G401 (cell line): ENCODE measurements around the gene ZDHHC20. TPM values are rescaled to one million over a fixed set of nuclear protein-coding genes. Genes with fewer than 3 reads are reported as not detected.
"Not testable (repeated sequence)": the region's sequence is repeated elsewhere in the genome, so short reads cannot be mapped to it uniquely, and the experiment has no call there.

Experiments used
- DNase-seq: peaks from one replicate; pipeline ENCODE4 v3.0.0-alpha.2; 2015; ENCODE audit warnings: low spot score
- in situ Hi-C: cut with HindIII; loops from 2 replicates; pipeline ENCODE4 v1.10.0; 2016; ENCODE audit warnings: low sequenced_read_pairs, mixed read lengths
- total RNA-seq: library from RNA; depleted of rRNA; stranded (reverse); fragments of >200 nt; shearing (Covaris generic); gene quantifications from 2 replicates; pipeline ENCODE4 v1.2.3, GENCODE V29; 2014

The ZDHHC20 gene
- total RNA-seq, 1 experiment from 2014 or later, result 90.6 TPM

GRCh38 chr13:21443171-21443570, 15.9 kb downstream of the ZDHHC20 start:
- in situ Hi-C loops, result no loop called here
- no peak for DNase-seq

- in situ Hi-C loops, result no loop called here
- DNase-seq, result no peak
These were observed 22.5 kb downstream of the ZDHHC20 start for GRCh38 chr13:21436582-21436981.

DNA sequence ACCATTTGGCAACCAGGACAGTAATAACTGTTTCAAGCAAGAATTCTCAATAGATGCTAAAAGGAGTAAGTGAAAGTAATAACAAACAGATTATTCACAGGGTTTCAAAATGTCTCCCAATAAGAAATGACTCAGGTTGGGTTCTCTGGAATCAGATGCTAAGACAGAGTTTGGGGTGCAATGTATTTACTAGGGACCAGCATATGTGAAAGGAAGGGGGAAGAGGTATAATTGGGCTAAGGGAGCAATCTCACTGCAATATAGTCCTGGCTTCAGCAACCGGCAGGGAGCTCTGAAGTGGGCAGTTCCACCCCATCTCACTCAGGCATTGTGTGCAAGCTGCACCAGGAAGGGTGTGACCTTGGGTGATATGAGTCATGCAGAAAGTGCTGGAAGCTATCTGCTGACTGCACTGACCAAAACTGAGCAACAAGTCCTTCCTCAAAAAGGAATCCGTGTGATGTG, 23.4 kb downstream of the ZDHHC20 start:
- DNase-seq, result no peak
- in situ Hi-C loops, result no loop called here

- no peak for DNase-seq
- in situ Hi-C loops, result no loop called here
These were observed 23.9 kb downstream of the ZDHHC20 start for GRCh38 chr13:21435231-21435630.

DNA sequence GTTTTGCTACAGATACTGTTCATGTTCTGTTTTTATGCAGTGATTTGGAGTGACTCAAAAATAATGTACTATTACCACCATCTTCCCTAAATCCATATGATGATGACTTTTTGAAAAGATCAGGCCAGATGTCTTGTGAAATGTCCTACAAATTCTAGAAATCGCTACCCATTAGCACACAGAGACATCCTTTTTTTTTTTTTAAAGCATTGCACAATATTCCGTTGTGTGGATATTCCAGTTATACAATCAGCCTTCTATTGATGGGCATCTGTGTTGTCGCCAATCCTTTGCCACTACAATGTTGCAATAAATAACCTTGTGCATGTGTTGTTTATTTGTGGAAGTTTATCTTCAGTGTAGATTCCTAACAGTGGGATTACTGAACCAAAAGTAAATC, 24.5 kb downstream of the ZDHHC20 start:
- in situ Hi-C loops, result no loop called here
- no peak for DNase-seq

DNA sequence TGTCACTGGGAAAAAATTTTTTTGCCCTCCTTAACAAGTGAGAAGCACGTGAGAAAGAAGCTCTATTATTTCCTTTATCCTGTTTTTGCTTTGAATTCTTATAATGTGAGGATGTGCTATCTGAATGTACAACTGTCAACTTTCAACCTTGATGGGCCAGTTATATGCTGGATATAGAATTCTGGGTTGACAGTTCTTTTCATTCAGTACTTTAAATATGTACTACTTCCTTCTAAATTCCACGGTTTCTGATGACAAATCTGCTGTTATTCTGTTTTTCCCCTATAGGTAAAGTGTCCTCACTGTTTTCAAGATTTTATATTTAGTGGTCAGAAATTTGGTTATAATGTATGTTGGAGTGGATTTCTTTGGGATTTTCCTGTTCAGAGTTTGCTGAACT, 29.9 kb downstream of the ZDHHC20 start:
- no peak for DNase-seq
- in situ Hi-C loops, result no loop called here

DNA sequence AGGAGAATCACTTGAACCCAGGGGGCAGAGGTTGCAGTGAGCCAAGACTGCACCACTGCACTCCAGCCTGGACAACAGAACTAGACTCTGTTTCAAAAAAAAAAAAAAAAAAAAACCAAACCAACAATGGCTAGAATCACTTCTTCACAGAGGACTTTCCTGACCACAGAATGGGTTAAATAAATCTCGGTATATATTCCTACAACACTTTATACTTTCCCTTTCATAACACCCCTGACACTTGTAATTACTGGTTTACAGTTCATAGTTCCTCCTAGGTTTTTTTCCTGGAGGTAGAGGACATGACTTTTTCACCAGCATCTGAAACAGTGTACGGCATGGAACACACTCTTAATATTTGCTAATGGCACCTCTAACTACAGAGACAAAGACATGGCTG, 31.4 kb downstream of the ZDHHC20 start:
- in situ Hi-C loops, result no loop called here
- no peak for DNase-seq

DNA sequence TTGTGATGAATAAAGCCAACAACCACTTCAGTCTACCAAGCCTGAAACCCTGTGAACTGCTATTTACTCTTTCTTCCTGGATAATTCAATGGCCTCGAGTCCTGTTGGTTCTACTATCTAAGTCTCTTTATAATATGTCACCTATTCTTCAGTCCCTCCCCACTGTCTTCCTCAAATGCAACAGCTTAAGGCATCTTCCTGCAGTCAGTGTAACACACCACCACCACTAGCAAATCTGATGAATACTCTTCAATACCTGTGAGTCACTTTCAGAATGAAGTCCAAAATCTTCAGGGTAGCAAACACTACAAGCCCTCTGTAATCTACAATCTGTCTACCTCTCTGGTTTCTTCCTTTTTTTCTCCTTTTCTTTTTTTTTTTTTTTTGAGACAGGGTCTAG, 32.9 kb downstream of the ZDHHC20 start:
- in situ Hi-C loops, result no loop called here
- no peak for DNase-seq

- in situ Hi-C loops, result no loop called here
- DNase-seq, result no peak
These were observed 38.4 kb downstream of the ZDHHC20 start for GRCh38 chr13:21420706-21421105.

DNA sequence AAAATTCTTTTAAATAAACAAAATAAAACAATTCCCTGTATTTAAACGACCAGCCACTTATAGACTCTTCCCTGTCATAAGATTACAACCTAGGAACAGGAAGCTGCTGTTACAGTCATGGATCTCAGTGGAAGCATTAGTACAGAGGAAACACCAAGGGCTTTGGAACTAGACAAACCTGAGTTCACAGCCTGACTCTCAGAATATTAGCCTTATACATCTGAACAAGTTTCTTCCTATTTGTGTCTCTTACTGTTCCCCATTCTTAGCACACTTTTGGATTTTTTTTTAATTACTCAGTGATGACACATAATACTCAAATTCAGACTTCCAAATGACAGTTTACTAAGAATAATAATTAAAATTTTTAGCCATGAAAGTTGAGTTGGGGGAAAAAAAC, 46.1 kb downstream of the ZDHHC20 start:
- no peak for DNase-seq

GRCh38 chr13:21410453-21410852, 48.6 kb downstream of the ZDHHC20 start:
- DNase-seq, in situ Hi-C loops: not testable (repeated sequence)

More for the DNA sequence above, 46.1 kb downstream of the ZDHHC20 start:
- in situ Hi-C loops, result no loop called here

GRCh38 chr13:21405309-21405708, 53.8 kb downstream of the ZDHHC20 start:
- DNase-seq, result no peak
- in situ Hi-C loops, result no loop called here

DNA sequence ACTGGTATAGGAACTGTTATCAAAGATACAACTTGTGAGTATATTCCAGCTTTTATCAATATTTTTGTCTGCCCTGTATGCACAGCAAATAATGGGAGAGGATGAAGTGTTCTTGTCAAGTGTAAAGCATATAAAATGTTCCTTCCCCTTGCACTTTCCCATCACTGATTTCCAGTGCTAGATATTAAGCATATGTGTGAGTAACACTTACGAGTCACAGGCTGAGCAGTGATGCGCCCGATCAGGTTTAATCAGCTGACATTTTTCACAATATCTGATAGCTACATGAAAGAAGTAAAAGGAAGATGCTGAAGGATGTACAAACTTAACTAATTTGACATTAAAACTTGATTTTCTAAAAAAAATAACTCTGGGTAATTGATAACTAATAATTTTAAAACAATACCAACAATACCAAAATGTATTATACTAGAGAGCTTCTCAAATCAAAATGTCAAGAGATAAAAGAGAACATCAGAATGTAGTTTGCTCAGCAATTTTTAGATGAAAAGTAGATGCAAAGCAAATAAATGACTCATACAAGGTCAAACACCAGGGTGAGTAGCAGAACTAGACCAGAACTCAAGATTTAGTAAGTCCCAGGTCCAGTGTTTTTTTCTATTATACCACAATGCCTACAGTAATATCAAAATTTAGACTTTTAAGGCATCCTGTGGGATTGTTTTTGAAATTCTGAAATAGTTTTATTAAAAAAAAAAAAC, 56.4 kb downstream of the ZDHHC20 start:
- in situ Hi-C loops, result no loop called here
- DNase-seq, result no peak

GRCh38 chr13:21399741-21400140, 59.4 kb downstream of the ZDHHC20 start:
- no peak for DNase-seq
- in situ Hi-C loops, result no loop called here

DNA sequence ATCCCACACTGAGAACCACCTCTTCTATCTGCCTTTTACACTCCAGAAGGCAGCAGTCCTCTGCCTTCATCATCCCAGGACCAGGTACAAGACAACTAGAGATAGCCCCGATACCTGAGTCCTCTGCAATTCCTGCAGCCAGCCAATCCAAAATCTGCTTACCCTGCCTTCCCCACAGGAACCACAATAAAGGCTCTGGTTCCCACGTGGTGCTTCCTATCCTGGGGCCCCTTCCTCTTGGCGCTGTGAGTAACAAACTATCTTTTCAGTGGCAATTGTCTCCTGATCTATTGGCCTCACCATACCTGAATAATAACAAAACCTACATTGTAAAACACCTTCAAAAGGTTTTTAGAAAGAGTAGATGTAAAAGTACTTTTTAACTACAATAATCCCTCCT, 63.1 kb downstream of the ZDHHC20 start:
- in situ Hi-C loops, result no loop called here
- DNase-seq, result no peak

DNA sequence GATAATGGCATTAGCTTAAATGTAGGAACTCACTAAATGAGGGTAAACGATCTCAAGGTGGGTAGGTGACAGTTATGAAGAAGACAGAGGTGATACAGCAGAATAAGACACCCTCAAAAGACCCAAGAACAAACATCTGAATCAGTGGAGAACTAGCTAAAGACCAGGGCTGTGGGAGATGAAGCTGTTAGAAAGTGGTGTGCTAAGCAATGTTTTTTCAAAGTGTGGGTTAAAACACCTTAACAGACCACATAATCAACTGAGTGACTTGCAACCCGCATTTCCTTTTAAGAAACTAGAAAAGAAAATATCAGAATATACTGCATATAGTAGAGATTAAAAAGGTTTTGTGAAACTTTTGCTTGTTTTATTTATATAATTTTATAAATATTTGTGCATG, 70.0 kb downstream of the ZDHHC20 start:
- in situ Hi-C loops, result no loop called here
- no peak for DNase-seq

DNA sequence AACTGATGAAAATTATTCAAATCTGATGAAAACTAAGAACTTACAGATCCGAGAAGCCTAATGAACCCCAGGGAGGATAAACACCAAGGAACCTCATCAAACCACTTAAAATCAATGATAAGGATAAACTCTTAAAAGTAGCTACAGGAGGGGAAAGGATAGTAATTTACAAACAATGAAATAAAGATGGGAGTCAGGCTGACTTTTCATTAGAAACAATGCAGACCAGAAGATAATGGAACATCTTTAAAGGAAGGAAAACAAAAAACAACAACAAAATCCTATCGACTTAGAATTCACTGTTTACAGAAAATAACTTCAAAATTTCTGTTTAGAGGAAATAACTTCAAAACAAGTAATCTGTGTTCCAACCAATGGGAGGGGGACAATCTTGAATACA, 73.4 kb downstream of the ZDHHC20 start:
- no peak for DNase-seq
- in situ Hi-C loops, result no loop called here

DNA sequence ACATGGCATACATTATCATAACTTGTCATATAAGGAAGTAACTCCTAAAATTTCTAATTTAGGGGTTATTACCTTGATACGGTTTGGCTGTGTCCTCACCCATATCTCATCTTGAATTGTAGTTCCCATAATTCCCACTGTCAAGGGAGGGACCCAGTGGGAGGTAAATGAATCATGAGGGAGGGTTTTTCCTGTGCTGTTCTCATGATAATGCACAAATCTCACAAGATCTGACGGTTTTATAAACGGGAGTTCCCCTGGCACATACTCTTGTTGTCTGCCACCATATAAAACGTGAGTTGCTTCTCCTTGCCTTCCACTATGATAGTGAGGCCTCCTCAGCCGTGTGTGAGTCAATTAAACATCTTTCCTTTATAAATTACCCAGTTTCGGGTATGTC, 76.0 kb downstream of the ZDHHC20 start:
- no peak for DNase-seq

DNA sequence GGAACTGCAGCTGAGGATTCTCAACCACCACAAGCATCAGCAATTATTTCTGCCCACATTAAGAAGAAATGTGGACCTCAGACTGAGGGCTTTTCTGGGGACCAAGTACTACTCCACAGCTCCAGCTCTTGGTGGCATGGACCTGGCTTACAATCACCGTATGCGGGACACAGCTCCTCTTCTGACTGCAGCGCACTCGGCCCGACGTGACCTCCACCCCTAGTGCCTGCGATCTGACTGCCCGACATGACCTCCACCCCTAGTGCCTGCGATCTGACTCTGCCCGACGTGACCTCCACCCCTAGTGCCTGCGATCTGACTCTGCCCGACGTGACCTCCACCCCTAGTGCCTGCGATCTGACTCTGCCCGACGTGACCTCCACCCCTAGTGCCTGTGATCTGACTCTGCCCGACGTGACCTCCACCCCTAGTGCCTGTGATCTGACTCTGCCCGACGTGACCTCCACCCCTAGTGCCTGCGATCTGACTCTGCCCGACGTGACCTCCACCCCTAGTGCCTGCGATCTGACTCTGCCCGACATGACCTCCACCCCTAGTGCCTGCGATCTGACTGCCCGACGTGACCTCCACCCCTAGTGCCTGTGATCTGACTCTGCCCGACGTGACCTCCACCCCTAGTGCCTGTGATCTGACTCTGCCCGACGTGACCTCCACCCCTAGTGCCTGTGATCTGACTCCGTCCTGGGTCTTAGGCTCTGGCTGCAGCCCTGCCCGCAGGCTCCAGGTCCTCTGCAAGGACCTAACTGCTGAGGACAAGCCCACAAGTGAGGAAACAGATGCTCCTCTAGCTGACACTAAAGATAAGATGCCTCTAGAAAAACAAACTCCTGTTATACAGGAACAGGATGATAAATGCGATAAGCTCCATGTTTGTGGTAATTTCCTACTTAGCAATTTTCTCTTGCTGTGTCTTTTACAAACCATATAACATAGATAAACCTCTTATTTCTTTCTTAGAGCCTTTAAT, 81.8 kb downstream of the ZDHHC20 start:
- DNase-seq, in situ Hi-C loops: not testable (repeated sequence)

More for the DNA sequence above, 76.0 kb downstream of the ZDHHC20 start:
- in situ Hi-C loops, result no loop called here

- in situ Hi-C loops, result no loop called here
- no peak for DNase-seq
These were observed 86.6 kb downstream of the ZDHHC20 start for GRCh38 chr13:21372530-21372929.
